GM12874 (cell line): ENCODE measurements around the gene SEC14L5.

Experiments used
- CTCF ChIP-seq: IDR thresholded peaks from 2 replicates; pipeline ENCODE4 v1.5.1; 2011; ENCODE audit warnings: low read depth, mild to moderate bottlenecking, control low read depth, low read length, moderate library complexity; ENCODE audit not compliant: insufficient read depth

The SEC14L5 gene

GRCh38 chr16:4957720-4958509 is at the start of gene SEC14L5:
SEC14L5 (plus strand) TSS chr16:4958330; CDS start chr16:4959324, 994 bp downstream.
- no peak for TF ChIP-seq CTCF

GRCh38 chr16:4908854-4909401 is 49.2 kb upstream of the SEC14L5 start:
- no peak for TF ChIP-seq CTCF

- TF ChIP-seq CTCF: no peak
Observed at GRCh38 chr16:4909825-4910224, 48.3 kb upstream of the SEC14L5 start.

- TF ChIP-seq CTCF: no peak
Observed at GRCh38 chr16:4910828-4911227, 47.3 kb upstream of the SEC14L5 start.

- TF ChIP-seq CTCF: no peak
Observed at GRCh38 chr16:4911970-4912386, 46.2 kb upstream of the SEC14L5 start.

GRCh38 chr16:4913130-4913773 is 44.9 kb upstream of the SEC14L5 start:
- no peak for TF ChIP-seq CTCF

GRCh38 chr16:4913774-4914525 is 44.2 kb upstream of the SEC14L5 start:
- no peak for TF ChIP-seq CTCF
